Fibroblast of skin of right biceps (primary cell): ENCODE data around the gene MYH14.
"Not testable (repeated sequence)": the region's sequence is repeated elsewhere in the genome, so short reads cannot be mapped to it uniquely, and the experiment has no call there.

Source experiments
- DNase-seq: peaks from one replicate; pipeline ENCODE4 v3.0.0-alpha.2; 2013

MYH14 gene

GRCh38 chr19:50337031-50337430, 133.6 kb downstream of the MYH14 start:
- DNase-seq, result not testable (repeated sequence)

- DNase-seq, result no peak
Observed at GRCh38 chr19:50340331-50340730, 136.9 kb downstream of the MYH14 start.

GRCh38 chr19:50341091-50341564, 137.7 kb downstream of the MYH14 start:
- DNase-seq, result no peak

GRCh38 chr19:50344661-50345318, 141.4 kb downstream of the MYH14 start:
- no peak for DNase-seq

- not testable (repeated sequence) for DNase-seq
Observed at GRCh38 chr19:50347089-50347581, 143.7 kb downstream of the MYH14 start.

GRCh38 chr19:50349277-50350057, 146.0 kb downstream of the MYH14 start:
- DNase-seq, result no peak

GRCh38 chr19:50352242-50352641, 148.8 kb downstream of the MYH14 start:
- no peak for DNase-seq

- DNase-seq, result not testable (repeated sequence)
Observed at GRCh38 chr19:50353487-50353880, 150.1 kb downstream of the MYH14 start.

- no peak for DNase-seq
Observed at GRCh38 chr19:50356691-50357177, 153.3 kb downstream of the MYH14 start.

- DNase-seq, result peak; percentile 56
Observed at GRCh38 chr19:50357178-50358100, 154.0 kb downstream of the MYH14 start.

- peak; percentile 56 for DNase-seq
Observed at GRCh38 chr19:50358483-50359327, 155.3 kb downstream of the MYH14 start.

GRCh38 chr19:50359328-50359818, 156.0 kb downstream of the MYH14 start:
- no peak for DNase-seq
